ENCODE data around the gene KASH5. TPM values are rescaled to one million over a fixed set of nuclear protein-coding genes. Genes with fewer than 3 reads are reported as not detected.

The KASH5 gene
- total and polyA plus RNA-seq, 4 donors, result 0.52 to 2.9 (median 1.5) TPM; not detected in 1

DNA sequence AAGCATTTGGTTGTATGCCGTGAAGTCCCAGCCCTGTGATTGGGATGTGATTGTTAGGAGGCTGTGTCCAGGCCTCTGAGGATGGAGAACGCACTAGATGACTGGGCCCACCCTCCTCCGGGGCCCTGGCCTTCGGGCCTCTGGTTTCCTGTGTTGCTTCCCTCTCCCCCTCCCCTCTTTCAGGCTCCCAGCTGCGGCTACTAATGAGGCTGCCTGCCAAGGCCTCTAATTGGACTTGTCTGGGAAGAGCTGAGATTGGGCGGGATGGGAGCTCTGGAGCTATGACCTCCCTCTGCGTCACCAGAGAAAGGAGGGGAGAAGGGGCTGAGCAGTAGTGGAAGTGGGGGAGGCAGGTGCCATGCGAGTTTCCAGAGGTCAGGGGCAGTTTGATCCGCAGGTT lies 25.3 kb downstream of the KASH5 start:
- Histone ChIP-seq H3K9me3 (ENCODE audit: control insufficient read depth in 4 of 4, insufficient read depth in 3 of 4, low read length in 3 of 4) (no peaks in the 10 kb centered on the region), H3K4me1 (ENCODE audit: control insufficient read depth in 5 of 5, insufficient read depth in 5 of 5, low read length in 5 of 5) (peaks cover 0 to 8% (median 0%) of the 10 kb centered on the region in 5 donors), H3K27ac (ENCODE audit: low read depth in 1 of 2, low read length in 1 of 2) (no peak overlapping the region), H3K4me3 (no peak overlapping the region), H3K27me3 (ENCODE audit: control insufficient read depth in 3 of 3, insufficient read depth in 3 of 3, low read length in 2 of 3) (peaks cover 0 to 8% (median 7%) of the 10 kb centered on the region in 3 donors), H3K36me3 (ENCODE audit: control insufficient read depth in 4 of 4, insufficient read depth in 4 of 4, low read length in 4 of 4) (no peaks in the 10 kb centered on the region), H3K9ac (ENCODE audit: insufficient read depth in 1 of 2, low read length in 2 of 2) (no peak overlapping the region)
- 60 to 70% methylated on average over 9 of the region's 9 CpGs for WGBS, 2 donors
- ATAC-seq (ENCODE audit: insufficient read depth, low FRiP score) (no peak), DNase-seq (peak; percentile 86 to 90 (median 87))
- TF ChIP-seq, protein P1, sequence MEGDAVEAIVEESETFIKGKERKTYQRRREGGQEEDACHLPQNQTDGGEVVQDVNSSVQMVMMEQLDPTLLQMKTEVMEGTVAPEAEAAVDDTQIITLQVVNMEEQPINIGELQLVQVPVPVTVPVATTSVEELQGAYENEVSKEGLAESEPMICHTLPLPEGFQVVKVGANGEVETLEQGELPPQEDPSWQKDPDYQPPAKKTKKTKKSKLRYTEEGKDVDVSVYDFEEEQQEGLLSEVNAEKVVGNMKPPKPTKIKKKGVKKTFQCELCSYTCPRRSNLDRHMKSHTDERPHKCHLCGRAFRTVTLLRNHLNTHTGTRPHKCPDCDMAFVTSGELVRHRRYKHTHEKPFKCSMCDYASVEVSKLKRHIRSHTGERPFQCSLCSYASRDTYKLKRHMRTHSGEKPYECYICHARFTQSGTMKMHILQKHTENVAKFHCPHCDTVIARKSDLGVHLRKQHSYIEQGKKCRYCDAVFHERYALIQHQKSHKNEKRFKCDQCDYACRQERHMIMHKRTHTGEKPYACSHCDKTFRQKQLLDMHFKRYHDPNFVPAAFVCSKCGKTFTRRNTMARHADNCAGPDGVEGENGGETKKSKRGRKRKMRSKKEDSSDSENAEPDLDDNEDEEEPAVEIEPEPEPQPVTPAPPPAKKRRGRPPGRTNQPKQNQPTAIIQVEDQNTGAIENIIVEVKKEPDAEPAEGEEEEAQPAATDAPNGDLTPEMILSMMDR (IDR thresholded peaks at IDR 0.05; ENCODE audit: control extremely low read depth, extremely low read depth), result no peak

GRCh38 chr19:49414256-49414655 lies 26.2 kb downstream of the KASH5 start:
- ATAC-seq (ENCODE audit: insufficient read depth, low FRiP score), result no peak
- Histone ChIP-seq H3K27ac (ENCODE audit: low read depth in 1 of 2, low read length in 1 of 2) (no peak overlapping the region), H3K9ac (ENCODE audit: insufficient read depth in 1 of 2, low read length in 2 of 2) (no peak overlapping the region), H3K27me3 (ENCODE audit: control insufficient read depth in 3 of 3, insufficient read depth in 3 of 3, low read length in 2 of 3) (peaks cover 0 to 16% (median 11%) of the 10 kb centered on the region in 3 donors), H3K9me3 (ENCODE audit: control insufficient read depth in 4 of 4, insufficient read depth in 3 of 4, low read length in 3 of 4) (no peaks in the 10 kb centered on the region), H3K36me3 (ENCODE audit: control insufficient read depth in 4 of 4, insufficient read depth in 4 of 4, low read length in 4 of 4) (no peaks in the 10 kb centered on the region), H3K4me3 (no peak overlapping the region), H3K4me1 (ENCODE audit: control insufficient read depth in 5 of 5, insufficient read depth in 5 of 5, low read length in 5 of 5) (peaks cover 0 to 8% (median 0%) of the 10 kb centered on the region in 5 donors)
- no peak for DNase-seq
- WGBS, 2 donors, result 64 to 78% methylated on average over 3 of the region's 3 CpGs
- TF ChIP-seq, protein P1 (IDR thresholded peaks at IDR 0.05; ENCODE audit: control extremely low read depth, extremely low read depth), result no peak

DNA sequence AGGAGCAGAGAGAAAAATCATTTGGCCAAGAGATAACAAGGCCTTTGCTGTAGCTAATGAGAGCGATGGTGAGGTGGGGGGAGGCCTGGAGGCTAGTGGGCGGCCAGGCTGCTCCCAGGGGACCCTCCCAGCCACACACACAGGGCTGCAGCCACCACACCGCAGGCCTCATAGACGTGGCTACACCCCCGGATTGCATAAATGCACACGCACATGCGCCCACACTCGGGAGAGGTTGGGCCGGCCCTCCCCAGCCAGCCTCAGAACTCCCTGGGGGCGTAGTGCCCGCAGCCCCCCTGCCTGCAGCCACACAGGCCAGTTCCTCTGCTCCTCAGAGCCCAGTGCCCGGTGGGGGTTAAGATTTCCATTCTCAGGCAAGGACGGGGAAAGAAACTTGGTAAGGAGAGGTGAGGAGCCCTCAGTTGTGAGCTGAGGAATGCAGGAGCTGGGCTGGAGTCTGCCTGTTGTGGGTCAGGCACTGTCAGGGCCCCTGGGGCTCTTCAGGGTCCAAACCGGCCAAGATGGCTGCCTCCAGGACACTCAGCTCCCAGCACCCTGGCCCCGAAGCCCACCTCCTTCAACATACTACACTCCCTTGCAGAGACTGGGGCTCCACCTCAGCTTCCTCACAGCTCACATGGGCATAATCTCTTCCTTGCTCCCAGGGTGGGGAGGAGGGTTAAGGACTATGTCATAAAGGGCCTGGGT lies 27.2 kb downstream of the KASH5 start:
- Histone ChIP-seq H3K27me3 (ENCODE audit: control insufficient read depth in 3 of 3, insufficient read depth in 3 of 3, low read length in 2 of 3) (peaks cover 0 to 25% (median 19%) of the 10 kb centered on the region in 3 donors), H3K27ac (ENCODE audit: low read depth in 1 of 2, low read length in 1 of 2) (no peak overlapping the region), H3K9ac (ENCODE audit: insufficient read depth in 1 of 2, low read length in 2 of 2) (no peak overlapping the region), H3K36me3 (ENCODE audit: control insufficient read depth in 4 of 4, insufficient read depth in 4 of 4, low read length in 4 of 4) (no peaks in the 10 kb centered on the region), H3K4me1 (ENCODE audit: control insufficient read depth in 5 of 5, insufficient read depth in 5 of 5, low read length in 5 of 5) (peaks cover 0 to 8% (median 0%) of the 10 kb centered on the region in 5 donors), H3K4me3 (no peak overlapping the region), H3K9me3 (ENCODE audit: control insufficient read depth in 4 of 4, insufficient read depth in 3 of 4, low read length in 3 of 4) (no peaks in the 10 kb centered on the region)
- ATAC-seq (ENCODE audit: insufficient read depth, low FRiP score) (no peak), DNase-seq (no peak)
- TF ChIP-seq, protein P1 (IDR thresholded peaks at IDR 0.05; ENCODE audit: control extremely low read depth, extremely low read depth), result no peak
- 56 to 68% methylated on average over 14 to 15 of the region's 15 CpGs for WGBS, 2 donors

Measured in lung (tissue), 12 donors.